GM13977 (cell line): ENCODE measurements around the gene FOXO1.

ENCODE experiments used
- DNase-seq: peaks from one replicate; pipeline ENCODE4 v3.0.0; 2012; ENCODE audit warnings: low spot score
- in situ Hi-C: fragments of 300-500 bp; cut with MboI; formaldehyde crosslinking; loops from one replicate; pipeline ENCODE4 v1.12.0; 2022; ENCODE audit warnings: low sequenced_read_pairs, low pct_unique_long_range_greater_than_20kb, mixed read lengths, inconsistent platforms; ENCODE audit not compliant: unreplicated experiment
- TF ChIP-seq, protein P1 (sequence below): IDR thresholded peaks from 2 replicates; pipeline ENCODE4 v1.5.1; 2012; ENCODE audit warnings: mild to moderate bottlenecking, control low read depth; ENCODE audit not compliant: insufficient read depth; ENCODE audit errors: extremely low read depth, missing control alignments

FOXO1 gene

GRCh38 chr13:40564342-40565001 lies 102.0 kb downstream of the FOXO1 start:
- TF ChIP-seq, protein P1, sequence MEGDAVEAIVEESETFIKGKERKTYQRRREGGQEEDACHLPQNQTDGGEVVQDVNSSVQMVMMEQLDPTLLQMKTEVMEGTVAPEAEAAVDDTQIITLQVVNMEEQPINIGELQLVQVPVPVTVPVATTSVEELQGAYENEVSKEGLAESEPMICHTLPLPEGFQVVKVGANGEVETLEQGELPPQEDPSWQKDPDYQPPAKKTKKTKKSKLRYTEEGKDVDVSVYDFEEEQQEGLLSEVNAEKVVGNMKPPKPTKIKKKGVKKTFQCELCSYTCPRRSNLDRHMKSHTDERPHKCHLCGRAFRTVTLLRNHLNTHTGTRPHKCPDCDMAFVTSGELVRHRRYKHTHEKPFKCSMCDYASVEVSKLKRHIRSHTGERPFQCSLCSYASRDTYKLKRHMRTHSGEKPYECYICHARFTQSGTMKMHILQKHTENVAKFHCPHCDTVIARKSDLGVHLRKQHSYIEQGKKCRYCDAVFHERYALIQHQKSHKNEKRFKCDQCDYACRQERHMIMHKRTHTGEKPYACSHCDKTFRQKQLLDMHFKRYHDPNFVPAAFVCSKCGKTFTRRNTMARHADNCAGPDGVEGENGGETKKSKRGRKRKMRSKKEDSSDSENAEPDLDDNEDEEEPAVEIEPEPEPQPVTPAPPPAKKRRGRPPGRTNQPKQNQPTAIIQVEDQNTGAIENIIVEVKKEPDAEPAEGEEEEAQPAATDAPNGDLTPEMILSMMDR, result no peak
- DNase-seq, result peak; percentile 18
- in situ Hi-C loops, result no loop called here

DNA sequence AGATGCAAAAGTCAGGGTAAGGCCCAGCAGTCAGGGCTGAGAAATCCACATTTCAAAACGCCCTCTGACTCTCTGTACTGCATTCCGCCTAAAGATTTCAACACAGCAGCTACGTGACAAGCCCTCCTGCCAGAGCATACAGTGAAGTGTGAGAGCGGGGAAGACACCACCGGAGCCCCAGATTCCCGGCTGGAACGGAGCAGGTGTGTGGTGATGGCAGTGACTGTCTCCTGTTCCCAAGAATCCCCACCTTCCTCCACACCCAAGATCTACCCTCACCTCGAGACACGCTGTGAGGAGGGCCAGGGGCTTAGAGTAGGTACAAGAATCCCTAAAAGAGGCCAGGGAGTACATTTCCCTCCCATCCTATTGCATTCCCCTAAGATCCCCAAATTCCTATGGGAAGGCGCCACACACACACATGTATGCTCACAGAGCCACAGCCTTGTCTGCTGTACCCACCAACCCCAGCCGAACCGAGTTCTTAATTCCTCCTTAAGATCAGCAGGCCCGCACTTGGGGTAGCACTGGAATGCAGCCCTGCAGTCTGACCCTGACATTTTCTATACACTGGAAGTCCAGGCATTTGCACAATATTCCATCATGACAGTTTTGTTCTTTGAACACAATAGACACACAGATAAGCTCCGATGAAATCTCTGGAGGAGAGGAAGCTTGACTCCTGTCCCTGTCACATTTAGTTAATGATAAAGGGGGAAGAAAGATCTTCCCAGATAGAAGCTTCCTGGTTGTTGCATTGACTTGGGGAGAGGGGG lies 102.9 kb downstream of the FOXO1 start:
- TF ChIP-seq, protein P1, result no peak
- DNase-seq, result no peak
- in situ Hi-C loops, result no loop called here

GRCh38 chr13:40562975-40563349 lies 103.5 kb downstream of the FOXO1 start:
- DNase-seq, result no peak
- TF ChIP-seq, protein P1, result no peak
- in situ Hi-C loops, result no loop called here

DNA sequence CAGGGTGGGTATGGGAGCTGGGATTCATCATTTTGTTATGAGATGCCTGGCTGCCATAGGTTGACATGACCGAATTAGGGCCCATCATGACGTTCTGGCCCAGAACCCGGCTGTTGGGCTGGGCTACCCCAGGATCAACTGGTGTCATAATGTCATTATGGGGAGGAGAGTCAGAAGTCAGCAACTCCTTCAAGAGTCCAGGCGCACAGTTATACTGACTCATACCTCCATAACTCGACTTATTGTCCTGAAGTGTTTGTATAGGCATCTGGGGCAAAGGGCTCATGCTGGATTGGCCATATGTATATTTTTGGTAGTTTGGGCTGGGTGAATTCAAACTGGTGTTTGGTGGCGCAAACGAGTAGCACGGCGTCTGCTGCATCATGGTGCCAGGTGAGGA lies 106.5 kb downstream of the FOXO1 start:
- TF ChIP-seq, protein P1, result no peak
- in situ Hi-C loops, result no loop called here
- no peak for DNase-seq

DNA sequence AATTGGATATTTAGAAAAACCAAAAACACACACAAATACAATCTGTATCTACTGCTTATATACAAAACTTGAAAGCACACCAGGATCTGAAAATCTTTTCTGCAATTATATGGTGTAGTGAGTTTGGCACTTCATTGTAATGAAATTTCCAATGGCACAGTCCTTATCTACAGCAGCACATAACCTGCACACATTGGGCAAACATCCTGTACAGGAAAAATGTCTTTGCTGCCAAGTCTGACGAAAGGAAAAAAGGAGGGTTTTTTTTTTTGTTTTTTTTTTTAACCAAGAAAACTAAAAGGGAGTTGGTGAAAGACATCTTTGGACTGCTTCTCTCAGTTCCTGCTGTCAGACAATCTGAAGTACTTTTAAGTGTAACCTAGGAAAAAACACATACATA lies 107.8 kb downstream of the FOXO1 start:
- in situ Hi-C loops, result no loop called here
- TF ChIP-seq, protein P1, result no peak
- no peak for DNase-seq

DNA sequence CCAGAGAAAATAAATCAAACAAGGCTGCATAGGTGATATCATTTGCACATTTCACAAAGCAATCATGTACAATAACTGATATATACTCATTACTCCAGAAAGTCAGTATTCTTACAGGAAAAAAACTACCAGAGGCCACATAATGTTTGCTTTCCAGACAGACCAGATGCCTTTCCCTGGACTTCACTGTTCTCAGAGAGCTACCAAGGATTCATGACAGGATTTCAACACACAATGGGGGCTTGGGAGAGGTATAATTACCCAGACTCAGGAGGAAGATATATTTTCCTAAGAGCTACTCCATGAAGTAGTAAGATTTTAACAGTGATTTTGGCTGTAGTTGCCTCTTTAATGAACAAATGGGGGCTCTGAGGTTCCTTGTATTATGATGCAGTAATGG lies 110.0 kb downstream of the FOXO1 start:
- in situ Hi-C loops, result no loop called here
- TF ChIP-seq, protein P1, result no peak
- DNase-seq, result no peak
